ENCODE results near the gene PRDM11.

PRDM11 gene

DNA sequence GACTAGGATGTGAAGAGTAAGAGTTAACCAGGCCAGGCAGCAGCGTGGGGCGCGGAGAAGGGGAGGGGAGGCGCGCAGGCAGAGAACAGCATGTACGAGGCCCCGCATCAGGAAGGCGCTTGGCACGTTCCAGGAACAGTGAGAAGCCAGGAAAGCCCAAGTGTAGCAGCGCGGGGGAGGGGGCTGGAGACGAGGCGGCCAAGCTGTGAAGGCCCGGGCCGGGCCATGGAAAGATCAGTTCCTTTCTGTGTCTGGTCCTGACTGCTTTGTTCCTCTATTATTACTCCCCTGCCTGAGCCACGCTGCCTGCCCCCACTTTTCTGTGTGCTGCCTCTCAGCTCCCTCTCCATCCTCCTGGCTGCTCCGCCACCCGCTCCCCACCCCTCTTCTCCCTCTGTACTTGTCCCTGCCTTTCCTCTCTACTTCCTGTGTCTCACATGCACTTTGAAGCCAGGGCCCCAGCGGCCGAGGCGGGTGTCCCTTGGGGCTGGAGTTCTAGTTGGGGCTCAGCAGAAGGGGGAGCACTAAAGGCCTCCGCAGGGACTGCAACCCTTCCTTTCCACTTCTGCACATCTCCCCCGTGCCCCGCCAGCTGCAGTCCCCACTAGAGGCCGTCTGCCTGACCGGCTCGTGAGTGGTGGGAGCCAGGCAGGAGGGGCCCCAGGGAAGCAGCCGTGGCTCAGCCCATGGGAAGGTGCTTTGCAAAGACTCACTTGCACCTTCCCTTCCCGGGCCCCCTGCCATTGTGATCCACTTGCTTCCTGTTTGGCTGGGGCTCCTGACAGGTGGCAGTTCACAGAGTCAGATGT is 63.7 kb downstream of the PRDM11 start:
- Mint-ChIP-seq H3K36me3 (peaks cover 26 to 50% of the 10 kb centered on the region in 2 donors), H3K4me3 (peak overlapping the region; percentile 47 to 50), H3K27ac (peak overlapping the region; percentile 16), H3K9me3 (no peaks in the 10 kb centered on the region), H3K27me3 (no peaks in the 10 kb centered on the region), H3K4me1 (peaks cover 19 to 29% of the 10 kb centered on the region in 2 donors)
- DNase-seq (peak; percentile 20), ATAC-seq (replicated peaks) (peak; percentile 93 to 96)

DNA sequence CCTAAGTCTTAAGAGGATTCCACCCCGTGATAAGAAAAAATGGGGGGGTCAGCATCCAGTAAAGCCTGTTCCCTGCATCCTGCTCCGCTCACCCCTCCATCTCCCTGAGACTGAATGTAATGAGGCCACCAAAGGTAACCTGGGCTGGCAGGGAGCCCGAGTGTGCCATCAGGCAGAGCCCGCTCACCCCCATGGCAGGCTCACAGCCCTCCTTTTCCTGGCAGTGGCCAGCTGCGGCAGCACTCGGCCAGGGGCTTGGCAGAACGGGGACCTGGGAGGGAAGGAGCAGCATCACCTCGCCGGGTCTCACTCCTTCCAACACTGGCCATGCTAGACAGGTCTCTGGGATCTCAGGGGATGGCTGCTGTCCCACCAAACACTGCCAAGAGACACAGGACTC is 64.4 kb downstream of the PRDM11 start:
- no peak for DNase-seq
- no peaks in the 10 kb centered on the region for H3K27me3 Mint-ChIP-seq

DNA sequence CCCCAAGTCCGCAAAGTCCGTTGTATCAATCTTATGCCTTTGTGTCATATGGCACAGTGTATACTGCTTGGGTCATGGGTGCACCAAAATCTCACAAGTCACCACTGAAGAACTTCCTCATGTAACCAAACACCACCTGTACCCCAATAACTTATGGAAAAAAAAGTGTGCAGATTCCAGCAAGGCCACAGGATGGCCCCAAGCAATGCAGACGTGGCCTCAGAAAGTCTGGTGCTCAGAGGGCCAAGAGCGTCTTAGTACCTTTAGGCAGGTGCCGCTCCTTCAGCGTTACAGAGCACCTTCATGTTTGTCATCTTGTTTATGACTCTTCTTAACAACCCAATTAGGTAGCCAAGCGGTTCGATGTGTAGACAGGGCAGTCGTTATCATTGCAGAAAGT is 65.3 kb downstream of the PRDM11 start:
- Mint-ChIP-seq H3K36me3 (peaks cover 24 to 39% of the 10 kb centered on the region in 2 donors), H3K4me1 (peaks cover 23 to 38% of the 10 kb centered on the region in 2 donors), H3K9me3 (no peaks in the 10 kb centered on the region), H3K27me3 (no peaks in the 10 kb centered on the region), H3K4me3 (no peak overlapping the region), H3K27ac (no peak overlapping the region)
- ATAC-seq (replicated peaks) (no peak), DNase-seq (no peak)

More for the DNA sequence above, 64.4 kb downstream of the PRDM11 start:
- ATAC-seq (replicated peaks), result no peak
- Mint-ChIP-seq H3K9me3 (no peaks in the 10 kb centered on the region), H3K4me1 (peaks cover 23 to 34% of the 10 kb centered on the region in 2 donors), H3K36me3 (peaks cover 21 to 43% of the 10 kb centered on the region in 2 donors), H3K27ac (no peak overlapping the region), H3K4me3 (no peak overlapping the region)

DNA sequence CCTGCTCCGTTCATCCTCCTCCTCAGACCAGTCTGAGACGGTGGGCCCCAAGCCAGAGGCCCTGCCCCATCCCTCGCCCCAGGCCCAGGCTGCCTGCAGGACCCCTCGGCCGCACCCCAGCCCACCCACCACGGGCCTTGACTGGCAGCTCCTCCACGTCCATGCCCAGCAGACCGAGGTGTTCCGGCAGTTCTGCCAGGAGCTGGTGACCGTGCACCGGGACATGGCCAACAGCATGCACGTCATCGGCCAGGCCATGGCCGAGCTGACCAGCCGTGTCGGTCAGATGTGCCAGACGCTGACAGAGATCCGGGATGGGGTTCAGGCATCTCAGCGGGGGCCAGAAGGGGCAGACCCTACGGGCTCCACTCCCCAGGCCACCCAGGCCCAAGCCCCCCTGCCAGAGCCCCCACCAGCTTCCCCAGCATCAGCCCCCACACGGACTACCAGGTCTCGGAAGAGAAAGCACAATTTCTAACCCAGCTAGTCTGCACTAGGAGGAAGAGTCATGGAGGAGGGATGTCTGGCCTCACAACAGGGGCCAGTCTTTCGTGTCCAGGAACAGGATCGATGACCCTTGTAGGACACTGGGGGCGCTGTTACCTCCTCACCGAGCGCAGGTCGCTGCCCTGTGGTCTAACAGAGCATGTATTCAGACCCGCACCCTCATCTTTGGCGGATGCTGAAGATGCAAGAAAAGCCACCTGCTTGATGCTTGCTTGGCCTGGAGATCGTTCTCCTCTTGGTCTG is 66.3 kb downstream of the PRDM11 start:
- ATAC-seq (replicated peaks) (no peak), DNase-seq (no peak)
- H3K4me1 Mint-ChIP-seq, result peaks cover 23 to 38% of the 10 kb centered on the region in 2 donors
- H3K27ac Mint-ChIP-seq, result no peak overlapping the region
- peaks cover 24 to 33% of the 10 kb centered on the region in 2 donors for H3K36me3 Mint-ChIP-seq
- H3K27me3 Mint-ChIP-seq, result no peaks in the 10 kb centered on the region
- H3K4me3 Mint-ChIP-seq, result no peak overlapping the region
- no peaks in the 10 kb centered on the region for H3K9me3 Mint-ChIP-seq

DNA sequence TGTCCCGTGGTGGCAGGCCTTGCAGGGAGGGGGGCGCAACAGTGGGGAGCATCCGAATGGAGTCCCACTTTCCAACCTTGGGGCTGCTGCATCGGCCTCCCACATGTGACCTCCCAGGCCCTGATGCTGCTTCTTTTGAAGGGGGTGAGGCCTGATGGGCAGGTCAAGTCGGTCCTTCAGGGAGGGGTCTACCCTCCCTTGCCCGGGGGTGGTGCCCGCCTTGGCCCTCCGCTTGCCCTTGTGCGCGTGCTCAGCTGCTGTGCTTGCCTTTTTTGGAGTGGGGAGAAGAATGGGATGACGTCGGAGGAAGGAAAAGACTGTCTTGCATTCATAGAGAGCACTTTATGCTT is 66.9 kb downstream of the PRDM11 start:
- no peak overlapping the region for H3K4me3 Mint-ChIP-seq
- H3K4me1 Mint-ChIP-seq, result peaks cover 23 to 38% of the 10 kb centered on the region in 2 donors

DNA sequence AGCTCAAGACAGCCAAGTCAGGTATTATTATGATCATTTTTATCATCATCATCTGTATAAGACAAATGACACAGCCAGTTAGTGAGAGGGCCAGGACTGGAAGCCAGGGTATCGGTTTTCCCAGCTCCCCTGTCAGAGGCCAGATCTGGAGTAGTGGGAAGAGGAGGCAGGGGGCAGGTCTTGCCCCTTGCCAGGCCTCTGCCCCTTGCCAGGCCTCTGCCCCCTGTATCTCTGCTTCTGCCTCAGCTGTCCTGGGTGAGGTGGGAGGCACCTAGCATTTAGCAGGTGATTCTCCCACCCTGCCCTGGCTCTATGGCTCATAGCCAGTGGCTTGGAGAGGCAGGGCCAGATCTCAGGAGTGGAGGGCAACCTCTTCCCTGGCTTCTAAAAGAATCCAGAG is 67.3 kb downstream of the PRDM11 start:
- no peaks in the 10 kb centered on the region for H3K27me3 Mint-ChIP-seq
- no peak for DNase-seq
- H3K4me3 Mint-ChIP-seq, result no peak overlapping the region
- peaks cover 23 to 38% of the 10 kb centered on the region in 2 donors for H3K4me1 Mint-ChIP-seq
- H3K36me3 Mint-ChIP-seq, result peaks cover 22 to 30% of the 10 kb centered on the region in 2 donors
- H3K27ac Mint-ChIP-seq, result no peak overlapping the region
- ATAC-seq (replicated peaks), result no peak
- H3K9me3 Mint-ChIP-seq, result no peaks in the 10 kb centered on the region

More for the DNA sequence above, 66.9 kb downstream of the PRDM11 start:
- ATAC-seq (replicated peaks) (no peak), DNase-seq (no peak)
- Mint-ChIP-seq H3K36me3 (peaks cover 24 to 33% of the 10 kb centered on the region in 2 donors), H3K27me3 (no peaks in the 10 kb centered on the region), H3K27ac (no peak overlapping the region), H3K9me3 (no peaks in the 10 kb centered on the region)

DNA sequence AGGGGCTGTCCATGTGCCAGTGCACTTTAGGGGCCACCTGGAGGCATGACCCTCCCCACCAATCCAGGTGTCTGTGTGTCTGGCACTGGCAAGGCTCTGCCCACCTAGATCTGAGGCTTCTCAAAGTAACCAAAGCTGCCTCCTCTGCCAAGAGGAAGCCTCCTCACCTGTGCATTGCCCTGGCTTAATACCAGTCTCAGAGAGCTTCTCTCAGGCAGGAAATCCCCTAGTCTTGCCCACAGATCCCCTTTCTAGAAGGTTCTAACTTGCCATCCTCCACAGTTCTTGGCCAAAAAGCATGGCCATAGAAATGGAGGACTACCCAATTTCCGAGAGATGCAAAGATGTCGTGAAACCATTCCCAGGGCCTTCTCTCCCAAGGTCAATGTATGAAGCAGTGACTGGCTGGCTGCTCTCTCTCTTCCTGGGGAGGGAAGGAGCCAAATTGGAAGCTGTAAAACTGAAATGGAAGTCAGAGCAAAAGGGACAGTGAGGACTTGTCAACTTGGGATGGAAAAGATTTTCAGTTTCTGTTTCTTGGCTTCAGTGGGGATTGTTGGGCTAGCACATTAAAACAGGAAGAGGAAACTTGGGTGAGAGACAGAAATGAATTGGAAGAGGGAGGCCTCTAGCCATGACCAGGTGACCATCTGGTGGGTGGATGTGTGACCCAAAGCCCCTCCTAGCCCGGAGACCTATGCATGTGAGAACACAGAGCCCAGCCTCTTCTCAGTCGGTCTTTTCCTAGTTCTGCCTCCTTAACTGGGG is 68.8 kb downstream of the PRDM11 start:
- H3K27ac Mint-ChIP-seq, result peak overlapping the region; percentile 63

DNA sequence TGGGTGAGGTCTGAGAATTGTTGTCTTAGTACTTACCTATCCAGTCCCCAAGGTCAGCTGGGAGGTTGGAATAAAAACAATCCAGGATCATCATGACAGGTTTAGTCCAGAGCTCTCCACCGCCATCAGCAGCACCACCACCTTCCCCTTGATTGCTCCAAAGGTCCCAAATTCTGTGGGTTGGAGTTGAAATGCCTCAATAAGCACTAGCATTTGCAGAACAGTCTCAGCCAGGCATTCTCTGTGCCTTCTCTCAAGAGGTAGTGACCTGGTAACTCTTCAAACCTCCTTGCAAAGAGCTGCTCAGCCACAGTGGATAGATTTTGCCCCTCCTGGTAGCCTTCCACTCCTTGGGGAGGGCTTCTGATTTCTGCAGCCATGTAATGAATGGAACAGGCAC is 69.6 kb downstream of the PRDM11 start:
- no peaks in the 10 kb centered on the region for H3K9me3 Mint-ChIP-seq
- H3K27me3 Mint-ChIP-seq, result no peaks in the 10 kb centered on the region
- no peak overlapping the region for H3K4me3 Mint-ChIP-seq
- peaks cover 10 to 21% of the 10 kb centered on the region in 2 donors for H3K4me1 Mint-ChIP-seq
- DNase-seq, result no peak
- peak overlapping the region; percentile 10 for H3K27ac Mint-ChIP-seq
- peaks cover 26 to 36% of the 10 kb centered on the region in 2 donors for H3K36me3 Mint-ChIP-seq
- ATAC-seq (replicated peaks), result no peak

More for the DNA sequence above, 68.8 kb downstream of the PRDM11 start:
- DNase-seq (no peak), ATAC-seq (replicated peaks) (peak in 1 of 2 donors; percentile 64)
- no peaks in the 10 kb centered on the region for H3K9me3 Mint-ChIP-seq
- peaks cover 12 to 25% of the 10 kb centered on the region in 2 donors for H3K4me1 Mint-ChIP-seq
- no peak overlapping the region for H3K4me3 Mint-ChIP-seq
- H3K36me3 Mint-ChIP-seq, result peaks cover 24 to 31% of the 10 kb centered on the region in 2 donors
- no peaks in the 10 kb centered on the region for H3K27me3 Mint-ChIP-seq

DNA sequence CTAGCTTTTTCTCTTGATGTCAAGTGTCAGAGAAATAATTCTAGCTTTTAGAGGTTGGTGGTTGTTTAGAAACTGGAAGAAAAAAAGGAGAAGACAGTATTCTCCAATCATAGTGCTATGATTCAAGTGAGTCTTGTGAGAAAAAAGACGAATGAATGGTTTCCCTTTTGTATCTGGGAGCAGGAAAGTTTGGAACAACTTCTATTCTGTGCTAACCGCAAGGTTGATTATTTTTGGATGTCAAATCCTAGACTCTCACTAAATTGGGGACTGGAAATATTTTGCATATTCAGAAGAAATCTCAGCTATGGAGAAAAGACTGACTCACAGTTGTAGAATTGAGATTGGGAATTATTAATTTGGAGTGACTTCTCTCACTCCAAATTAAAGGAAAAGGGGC is 70.5 kb downstream of the PRDM11 start:
- Mint-ChIP-seq H3K4me3 (no peak overlapping the region), H3K27me3 (no peaks in the 10 kb centered on the region), H3K4me1 (peaks cover 7 to 16% of the 10 kb centered on the region in 2 donors), H3K36me3 (peaks cover 26 to 36% of the 10 kb centered on the region in 2 donors), H3K9me3 (no peaks in the 10 kb centered on the region), H3K27ac (no peak overlapping the region)
- no peak for DNase-seq
- no peak for ATAC-seq (replicated peaks)

DNA sequence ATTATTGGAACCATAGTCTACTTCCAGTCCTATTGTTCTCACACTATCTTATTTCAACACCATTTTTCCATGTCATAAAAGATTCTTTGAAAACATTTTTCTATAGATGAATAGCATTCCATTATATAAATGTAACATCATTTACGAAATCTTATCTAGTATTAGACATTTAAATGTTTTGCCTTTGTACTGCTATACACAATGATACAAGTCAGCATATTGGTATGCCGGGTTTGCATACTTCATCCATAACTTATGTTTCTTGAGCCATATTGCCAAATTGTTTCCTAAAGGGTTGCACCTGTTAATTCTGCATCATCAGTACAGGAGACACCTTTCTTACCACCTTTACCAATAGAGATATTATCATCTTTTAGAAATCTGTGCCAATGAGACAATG is 71.6 kb downstream of the PRDM11 start:
- ATAC-seq (replicated peaks) (no peak), DNase-seq (no peak)
- peaks cover 7 to 13% of the 10 kb centered on the region in 2 donors for H3K4me1 Mint-ChIP-seq
- H3K27me3 Mint-ChIP-seq, result no peaks in the 10 kb centered on the region
- H3K4me3 Mint-ChIP-seq, result no peak overlapping the region
- H3K9me3 Mint-ChIP-seq, result no peaks in the 10 kb centered on the region
- no peak overlapping the region for H3K27ac Mint-ChIP-seq
- H3K36me3 Mint-ChIP-seq, result peaks cover 20 to 33% of the 10 kb centered on the region in 2 donors

DNA sequence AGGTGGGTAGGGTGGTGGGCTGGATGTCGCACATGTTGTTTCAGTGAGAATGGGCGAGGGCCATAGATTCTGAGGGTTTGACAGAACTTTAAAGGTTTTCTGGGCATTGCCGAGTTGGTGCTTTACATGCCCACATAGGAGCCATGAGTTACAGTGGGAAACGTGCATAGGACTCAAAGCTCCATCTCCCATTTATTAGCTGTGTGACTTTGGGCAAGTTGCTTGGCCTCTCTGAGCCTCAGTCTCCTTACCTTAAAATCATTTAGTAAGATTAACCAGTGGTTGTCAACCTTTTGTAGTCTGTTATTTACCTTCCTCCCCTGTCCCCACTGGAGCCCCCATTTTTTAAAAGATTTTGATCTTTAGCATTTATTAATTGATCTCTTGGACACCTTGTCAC is 72.3 kb downstream of the PRDM11 start:
- peaks cover 7 to 13% of the 10 kb centered on the region in 2 donors for H3K4me1 Mint-ChIP-seq
- no peak overlapping the region for H3K27ac Mint-ChIP-seq
- H3K4me3 Mint-ChIP-seq, result no peak overlapping the region
- H3K36me3 Mint-ChIP-seq, result peaks cover 23 to 26% of the 10 kb centered on the region in 2 donors
- DNase-seq (no peak), ATAC-seq (replicated peaks) (no peak)
- no peaks in the 10 kb centered on the region for H3K27me3 Mint-ChIP-seq
- H3K9me3 Mint-ChIP-seq, result no peaks in the 10 kb centered on the region

DNA sequence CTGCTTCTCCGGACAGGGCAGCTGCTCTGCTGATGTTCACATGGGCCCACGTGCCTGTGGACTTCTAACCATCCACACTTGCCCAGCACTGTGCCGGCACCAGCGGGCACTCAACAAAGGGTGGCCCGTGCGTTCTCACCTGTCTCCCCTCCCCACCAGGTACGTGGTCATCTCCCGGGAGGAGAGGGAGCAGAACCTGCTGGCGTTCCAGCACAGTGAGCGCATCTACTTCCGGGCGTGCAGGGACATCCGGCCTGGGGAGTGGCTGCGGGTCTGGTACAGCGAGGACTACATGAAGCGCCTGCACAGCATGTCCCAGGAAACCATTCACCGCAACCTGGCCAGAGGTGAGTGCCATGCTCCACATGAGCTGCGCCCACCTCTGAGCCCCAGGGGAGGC is 73.0 kb downstream of the PRDM11 start:
- no peak overlapping the region for H3K4me3 Mint-ChIP-seq
- peaks cover 7 to 13% of the 10 kb centered on the region in 2 donors for H3K4me1 Mint-ChIP-seq
- no peak overlapping the region for H3K27ac Mint-ChIP-seq
- no peaks in the 10 kb centered on the region for H3K27me3 Mint-ChIP-seq
- peaks cover 27 to 32% of the 10 kb centered on the region in 2 donors for H3K36me3 Mint-ChIP-seq
- no peaks in the 10 kb centered on the region for H3K9me3 Mint-ChIP-seq
- DNase-seq (no peak), ATAC-seq (replicated peaks) (no peak)

DNA sequence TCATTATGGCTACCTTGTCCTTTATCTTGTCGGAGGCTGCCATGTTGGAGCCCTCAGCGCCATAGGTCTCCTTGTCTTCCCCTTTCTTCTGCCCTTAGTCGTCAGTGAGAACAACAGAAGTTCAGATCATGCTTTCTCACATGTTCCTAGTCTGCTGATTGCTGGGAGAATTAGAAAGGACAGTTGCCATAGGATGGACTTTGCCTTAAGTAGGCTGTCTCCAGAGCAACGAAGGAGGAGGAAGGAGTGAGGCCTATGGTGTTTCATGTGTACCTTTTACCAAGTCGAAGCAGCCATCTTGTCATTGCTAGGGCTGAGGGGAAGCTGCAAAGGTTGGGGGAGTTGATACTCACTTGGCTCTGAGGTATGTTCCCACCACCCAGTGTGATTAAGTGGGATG is 77.1 kb downstream of the PRDM11 start:
- Mint-ChIP-seq H3K36me3 (peaks cover 51 to 64% of the 10 kb centered on the region in 2 donors), H3K9me3 (no peaks in the 10 kb centered on the region), H3K27ac (no peak overlapping the region), H3K4me1 (no peaks in the 10 kb centered on the region), H3K27me3 (no peaks in the 10 kb centered on the region), H3K4me3 (no peak overlapping the region)
- DNase-seq, result no peak
- ATAC-seq (replicated peaks), result no peak

DNA sequence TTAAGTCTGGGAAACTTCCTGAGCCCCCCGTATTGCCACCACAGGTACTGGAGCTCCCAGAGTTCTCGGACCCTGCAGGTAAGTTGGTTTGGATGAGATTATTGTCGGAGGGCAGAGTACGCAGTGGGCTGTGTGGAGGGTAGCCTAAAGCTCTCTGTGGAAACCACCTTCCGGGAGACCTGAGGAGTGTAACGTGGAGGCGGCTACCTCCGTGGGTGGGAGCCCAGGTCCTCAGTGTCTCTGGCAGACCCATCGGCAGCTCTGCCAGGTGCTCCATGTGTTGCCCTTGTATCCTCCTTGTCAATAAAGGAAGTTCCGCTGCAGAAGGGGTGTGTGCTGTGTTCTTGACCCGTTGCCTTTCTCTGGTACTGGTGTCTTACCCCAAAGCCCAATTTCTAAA is 78.3 kb downstream of the PRDM11 start:
- Mint-ChIP-seq H3K4me1 (no peaks in the 10 kb centered on the region), H3K36me3 (peaks cover 48 to 64% of the 10 kb centered on the region in 2 donors), H3K27ac (no peak overlapping the region), H3K27me3 (no peaks in the 10 kb centered on the region), H3K4me3 (no peak overlapping the region), H3K9me3 (no peaks in the 10 kb centered on the region)
- DNase-seq (no peak), ATAC-seq (replicated peaks) (no peak)
